Measurements from ENCODE around the gene NLRP13. TPM values are rescaled to one million over a fixed set of nuclear protein-coding genes. Genes with fewer than 3 reads are reported as not detected.

NLRP13 gene
- total RNA-seq, 1 donor from 2014 or later: not detected

DNA sequence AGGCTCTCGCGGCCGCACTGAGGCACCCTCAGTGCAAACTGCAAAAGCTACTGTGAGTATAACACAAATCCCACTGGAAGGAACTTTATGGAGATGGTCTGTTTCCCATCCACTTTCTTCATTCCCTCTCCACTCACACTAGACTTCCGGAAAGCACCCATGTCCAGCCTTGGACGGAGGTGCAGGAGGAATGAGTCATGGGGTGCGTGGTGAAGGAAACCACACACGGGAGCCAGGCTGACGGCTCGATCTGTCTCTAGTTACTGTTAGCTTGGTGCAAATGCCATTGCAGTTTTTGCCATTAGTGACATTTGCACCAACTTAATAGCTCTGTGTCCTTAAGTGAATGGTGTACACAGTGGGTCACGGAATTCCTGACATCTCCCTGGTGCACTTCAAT lies 30.1 kb upstream of the NLRP13 start:
- H3F3A ChIP-seq (ENCODE audit: low read depth): no peaks in the 10 kb centered on the region
- no peak overlapping the region for H3K4me2 ChIP-seq
- H3K27ac ChIP-seq: no peak overlapping the region
- TF ChIP-seq, protein P1, sequence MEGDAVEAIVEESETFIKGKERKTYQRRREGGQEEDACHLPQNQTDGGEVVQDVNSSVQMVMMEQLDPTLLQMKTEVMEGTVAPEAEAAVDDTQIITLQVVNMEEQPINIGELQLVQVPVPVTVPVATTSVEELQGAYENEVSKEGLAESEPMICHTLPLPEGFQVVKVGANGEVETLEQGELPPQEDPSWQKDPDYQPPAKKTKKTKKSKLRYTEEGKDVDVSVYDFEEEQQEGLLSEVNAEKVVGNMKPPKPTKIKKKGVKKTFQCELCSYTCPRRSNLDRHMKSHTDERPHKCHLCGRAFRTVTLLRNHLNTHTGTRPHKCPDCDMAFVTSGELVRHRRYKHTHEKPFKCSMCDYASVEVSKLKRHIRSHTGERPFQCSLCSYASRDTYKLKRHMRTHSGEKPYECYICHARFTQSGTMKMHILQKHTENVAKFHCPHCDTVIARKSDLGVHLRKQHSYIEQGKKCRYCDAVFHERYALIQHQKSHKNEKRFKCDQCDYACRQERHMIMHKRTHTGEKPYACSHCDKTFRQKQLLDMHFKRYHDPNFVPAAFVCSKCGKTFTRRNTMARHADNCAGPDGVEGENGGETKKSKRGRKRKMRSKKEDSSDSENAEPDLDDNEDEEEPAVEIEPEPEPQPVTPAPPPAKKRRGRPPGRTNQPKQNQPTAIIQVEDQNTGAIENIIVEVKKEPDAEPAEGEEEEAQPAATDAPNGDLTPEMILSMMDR (IDR thresholded peaks at IDR 0.05): no peak
- no peak for TF ChIP-seq EZH2phosphoT487 (IDR thresholded peaks at IDR 0.05)
- Mint-ChIP-seq H3K27ac (no peak overlapping the region), H3K27me3 (ENCODE audit: insufficient read depth, low read depth) (no peaks in the 10 kb centered on the region), H3K36me3 (no peaks in the 10 kb centered on the region), H3K9me3 (peaks cover 38% of the 10 kb centered on the region), H3K4me3 (no peak overlapping the region), H3K4me1 (no peaks in the 10 kb centered on the region)
- H3K9ac ChIP-seq: no peak overlapping the region
- H3K9me3 ChIP-seq (ENCODE audit: low read depth): peaks cover 8% of the 10 kb centered on the region
- H3K4me1 ChIP-seq: no peaks in the 10 kb centered on the region
- no peaks in the 10 kb centered on the region for H4K20me1 ChIP-seq (ENCODE audit: low read depth)
- no peaks in the 10 kb centered on the region for H3K79me2 ChIP-seq (ENCODE audit: low read depth)
- no peak overlapping the region for H3K4me3 ChIP-seq
- H3K27me3 ChIP-seq: no peaks in the 10 kb centered on the region
- no peak for DNase-seq (ENCODE audit: low spot score)
- H2AFZ ChIP-seq (replicated peaks): no peak overlapping the region
- H3K36me3 ChIP-seq: no peaks in the 10 kb centered on the region

DNA sequence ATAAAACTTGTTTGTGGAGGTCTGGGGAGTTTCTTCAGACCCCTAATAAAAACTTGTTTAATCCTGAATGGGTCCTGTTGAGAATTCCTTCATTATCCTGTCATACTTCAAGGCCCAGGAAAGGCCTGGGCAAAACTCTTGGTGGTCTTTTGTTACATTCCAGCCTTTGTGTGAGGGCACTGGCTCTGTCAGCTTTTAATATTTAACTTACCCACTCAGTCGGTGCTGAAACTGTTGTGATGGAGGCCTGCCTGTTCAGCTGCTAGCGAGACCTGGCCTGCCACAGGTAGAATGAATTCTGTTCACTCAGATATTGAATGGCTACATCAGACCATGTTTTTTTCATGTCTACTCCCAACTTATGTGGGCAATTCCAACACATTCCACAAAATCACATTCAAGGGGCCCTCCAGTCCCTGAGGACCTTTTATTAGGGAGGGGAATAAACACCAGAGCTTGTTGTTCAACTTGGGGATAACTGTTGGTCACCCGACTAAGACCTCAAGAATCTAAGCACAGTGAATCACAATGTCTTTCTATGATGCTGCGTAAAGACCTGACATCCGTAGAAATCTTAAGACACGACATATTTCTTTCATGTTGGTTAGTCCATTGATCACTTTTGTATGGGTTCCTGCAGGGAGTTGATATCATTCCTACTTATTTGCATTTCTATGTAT lies 28.0 kb upstream of the NLRP13 start:
- no peak overlapping the region for H3K4me3 ChIP-seq
- peaks cover 36% of the 10 kb centered on the region for H3K9me3 Mint-ChIP-seq
- no peaks in the 10 kb centered on the region for H3K4me1 ChIP-seq

GRCh38 chr19:55958356-55958755 lies 26.2 kb upstream of the NLRP13 start:
- Histone ChIP-seq H3K9me3 (ENCODE audit: low read depth) (peaks cover 4% of the 10 kb centered on the region), H3K4me1 (no peaks in the 10 kb centered on the region), H3F3A (ENCODE audit: low read depth) (no peaks in the 10 kb centered on the region), H3K27me3 (no peaks in the 10 kb centered on the region), H3K79me2 (ENCODE audit: low read depth) (no peaks in the 10 kb centered on the region), H2AFZ (replicated peaks) (no peak overlapping the region), H3K27ac (no peak overlapping the region), H4K20me1 (ENCODE audit: low read depth) (no peaks in the 10 kb centered on the region), H3K9ac (no peak overlapping the region), H3K4me3 (no peak overlapping the region), H3K36me3 (no peaks in the 10 kb centered on the region), H3K4me2 (no peak overlapping the region)
- Mint-ChIP-seq H3K27me3 (ENCODE audit: insufficient read depth, low read depth) (no peaks in the 10 kb centered on the region), H3K4me3 (no peak overlapping the region), H3K9me3 (peaks cover 34% of the 10 kb centered on the region), H3K36me3 (no peaks in the 10 kb centered on the region), H3K27ac (no peak overlapping the region), H3K4me1 (no peaks in the 10 kb centered on the region)
- DNase-seq (ENCODE audit: low spot score): no peak
- TF ChIP-seq EZH2phosphoT487 (IDR thresholded peaks at IDR 0.05): no peak
- TF ChIP-seq EZH2 (IDR thresholded peaks at IDR 0.05): no peak
- TF ChIP-seq, protein P1 (IDR thresholded peaks at IDR 0.05): no peak

More for the DNA sequence above, 28.0 kb upstream of the NLRP13 start:
- Mint-ChIP-seq H3K36me3 (no peaks in the 10 kb centered on the region), H3K4me1 (no peaks in the 10 kb centered on the region), H3K27me3 (ENCODE audit: insufficient read depth, low read depth) (no peaks in the 10 kb centered on the region), H3K27ac (no peak overlapping the region), H3K4me3 (no peak overlapping the region)
- Histone ChIP-seq H3K36me3 (no peaks in the 10 kb centered on the region), H3K27ac (no peak overlapping the region), H3K79me2 (ENCODE audit: low read depth) (no peaks in the 10 kb centered on the region), H3K4me2 (no peak overlapping the region), H2AFZ (replicated peaks) (no peak overlapping the region), H3K9me3 (ENCODE audit: low read depth) (peaks cover 8% of the 10 kb centered on the region), H3K27me3 (no peaks in the 10 kb centered on the region), H3K9ac (no peak overlapping the region), H3F3A (ENCODE audit: low read depth) (no peaks in the 10 kb centered on the region), H4K20me1 (ENCODE audit: low read depth) (no peaks in the 10 kb centered on the region)
- DNase-seq (ENCODE audit: low spot score): no peak
- TF ChIP-seq, protein P1 (IDR thresholded peaks at IDR 0.05): no peak
- no peak for TF ChIP-seq EZH2 (IDR thresholded peaks at IDR 0.05)
